22Rv1 (cell line): ENCODE data around the gene TGM1.

Experiments used
- H3K27ac ChIP-seq: fragments of 450-650 bp; 2 replicates; pipeline ENCODE4 v1.5.1; 2017
- ZFX ChIP-seq: fragments of 450-650 bp; IDR thresholded peaks from 2 replicates; pipeline ENCODE4 v1.6.1; 2017; ENCODE audit warnings: antibody characterized with exemption, borderline replicate concordance
- TF ChIP-seq, protein P1 (sequence below): fragments of 450-650 bp; IDR thresholded peaks from 2 replicates; pipeline ENCODE4 v1.5.1; 2017; ENCODE audit warnings: mild to moderate bottlenecking

TGM1 gene

DNA sequence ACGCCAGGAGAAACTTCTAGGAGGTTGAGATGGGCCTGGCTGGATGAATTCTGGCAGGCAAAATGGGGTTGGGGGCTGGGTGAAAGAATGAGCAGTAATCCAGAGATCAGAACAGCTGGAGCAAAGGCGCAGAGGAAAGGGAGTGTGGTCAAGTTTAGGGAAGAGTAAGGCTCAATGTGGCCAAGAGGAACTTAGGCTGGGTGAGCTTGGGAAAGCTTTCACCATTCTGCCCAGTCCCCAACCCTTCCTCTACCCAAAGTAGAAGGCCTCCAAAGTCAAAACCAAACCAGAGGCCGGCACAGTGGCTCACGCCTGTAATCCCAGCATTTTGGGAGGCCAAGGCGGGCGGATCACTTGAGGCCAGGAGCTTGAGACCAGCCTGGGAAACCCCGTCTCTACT, 18.7 kb upstream of the TGM1 start:
- no peak for TF ChIP-seq ZFX
- TF ChIP-seq, protein P1, sequence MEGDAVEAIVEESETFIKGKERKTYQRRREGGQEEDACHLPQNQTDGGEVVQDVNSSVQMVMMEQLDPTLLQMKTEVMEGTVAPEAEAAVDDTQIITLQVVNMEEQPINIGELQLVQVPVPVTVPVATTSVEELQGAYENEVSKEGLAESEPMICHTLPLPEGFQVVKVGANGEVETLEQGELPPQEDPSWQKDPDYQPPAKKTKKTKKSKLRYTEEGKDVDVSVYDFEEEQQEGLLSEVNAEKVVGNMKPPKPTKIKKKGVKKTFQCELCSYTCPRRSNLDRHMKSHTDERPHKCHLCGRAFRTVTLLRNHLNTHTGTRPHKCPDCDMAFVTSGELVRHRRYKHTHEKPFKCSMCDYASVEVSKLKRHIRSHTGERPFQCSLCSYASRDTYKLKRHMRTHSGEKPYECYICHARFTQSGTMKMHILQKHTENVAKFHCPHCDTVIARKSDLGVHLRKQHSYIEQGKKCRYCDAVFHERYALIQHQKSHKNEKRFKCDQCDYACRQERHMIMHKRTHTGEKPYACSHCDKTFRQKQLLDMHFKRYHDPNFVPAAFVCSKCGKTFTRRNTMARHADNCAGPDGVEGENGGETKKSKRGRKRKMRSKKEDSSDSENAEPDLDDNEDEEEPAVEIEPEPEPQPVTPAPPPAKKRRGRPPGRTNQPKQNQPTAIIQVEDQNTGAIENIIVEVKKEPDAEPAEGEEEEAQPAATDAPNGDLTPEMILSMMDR = no peak
- no peak overlapping the region for H3K27ac ChIP-seq

- TF ChIP-seq ZFX = no peak
- TF ChIP-seq, protein P1 = no peak
- no peak overlapping the region for H3K27ac ChIP-seq
Observed at GRCh38 chr14:24280797-24281460, 18.0 kb upstream of the TGM1 start.

DNA sequence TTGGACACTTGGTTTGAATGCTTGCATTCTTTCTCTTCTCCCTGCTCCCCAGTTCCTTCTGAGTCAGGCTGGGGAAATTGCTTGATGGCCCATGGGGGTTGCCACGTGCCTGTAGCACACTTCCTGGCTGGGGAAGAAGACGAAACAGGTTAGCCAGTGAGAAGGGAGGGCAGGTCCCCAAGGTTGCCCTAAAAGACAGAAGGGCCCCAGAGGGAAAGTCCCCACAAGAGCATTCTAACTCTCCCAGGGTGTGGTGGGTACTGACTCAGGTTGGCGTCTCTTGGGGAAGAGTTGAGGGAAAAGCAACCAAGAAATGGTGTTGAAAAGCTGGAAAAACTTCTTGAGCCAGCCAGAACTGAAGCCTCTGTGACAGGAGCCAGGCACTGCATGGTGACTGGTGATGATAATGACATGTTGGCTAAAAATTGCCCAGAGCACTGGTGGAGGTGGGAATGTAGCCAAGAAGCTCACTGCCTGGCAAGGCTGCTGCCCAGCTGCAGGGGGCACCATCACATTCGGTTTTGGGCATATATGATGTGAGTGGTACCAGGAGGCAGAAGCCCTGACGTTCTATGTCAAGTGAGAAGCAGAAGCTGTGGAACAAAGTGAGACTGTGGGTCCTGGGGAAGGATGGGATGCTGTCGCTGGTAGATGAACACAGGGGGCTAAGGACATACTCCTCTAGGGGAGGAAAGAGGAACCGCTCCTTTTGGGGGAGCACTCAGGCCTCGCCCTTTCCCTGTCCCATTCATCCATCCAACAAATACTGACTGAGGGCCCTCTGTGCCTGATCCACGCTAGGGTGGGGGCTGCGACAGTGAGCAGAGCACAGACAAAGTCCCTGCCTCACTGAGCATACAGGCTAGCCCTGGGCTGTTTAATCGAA, 16.6 kb upstream of the TGM1 start:
- H3K27ac ChIP-seq = no peak overlapping the region
- TF ChIP-seq, protein P1 = peak; percentile 56
- TF ChIP-seq ZFX = no peak

GRCh38 chr14:24278424-24278823, 15.4 kb upstream of the TGM1 start:
- H3K27ac ChIP-seq = no peak overlapping the region
- TF ChIP-seq, protein P1 = no peak
- no peak for TF ChIP-seq ZFX

DNA sequence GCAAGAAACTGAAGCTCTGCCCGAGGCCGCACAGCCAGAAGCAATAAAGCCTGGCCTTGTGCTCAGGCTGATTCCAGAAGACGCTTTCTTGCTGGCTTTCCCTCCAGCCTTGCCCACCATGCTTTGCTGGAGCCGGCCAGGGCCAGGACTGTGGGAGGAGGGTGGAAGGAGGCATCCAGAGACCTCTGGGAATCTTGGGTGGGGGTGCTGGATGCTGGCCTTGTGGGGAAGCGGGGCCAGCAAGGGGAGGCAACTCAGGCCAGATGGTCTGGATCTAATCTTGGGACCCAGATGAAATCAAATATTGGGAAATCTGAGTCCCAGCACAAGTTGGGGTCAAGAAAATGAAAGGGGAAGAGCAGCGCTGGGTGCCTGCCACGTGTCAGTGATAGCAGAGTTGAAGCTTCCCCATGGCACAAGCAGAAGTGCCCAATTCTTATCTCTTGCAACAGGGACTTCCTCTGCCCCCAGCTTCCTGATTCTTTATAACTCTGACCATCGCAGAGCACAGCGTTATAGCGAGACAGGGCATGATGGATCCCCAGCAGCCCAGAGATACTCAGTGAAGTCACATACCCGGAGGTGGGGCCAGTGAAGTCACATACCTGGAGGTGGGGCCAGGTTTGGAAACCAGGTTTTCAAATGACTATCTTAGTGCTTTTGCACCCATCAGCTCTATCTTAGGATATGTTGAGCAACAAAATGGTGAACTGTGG, 14.8 kb upstream of the TGM1 start:
- no peak overlapping the region for H3K27ac ChIP-seq
- TF ChIP-seq, protein P1 = no peak
- TF ChIP-seq ZFX = no peak

DNA sequence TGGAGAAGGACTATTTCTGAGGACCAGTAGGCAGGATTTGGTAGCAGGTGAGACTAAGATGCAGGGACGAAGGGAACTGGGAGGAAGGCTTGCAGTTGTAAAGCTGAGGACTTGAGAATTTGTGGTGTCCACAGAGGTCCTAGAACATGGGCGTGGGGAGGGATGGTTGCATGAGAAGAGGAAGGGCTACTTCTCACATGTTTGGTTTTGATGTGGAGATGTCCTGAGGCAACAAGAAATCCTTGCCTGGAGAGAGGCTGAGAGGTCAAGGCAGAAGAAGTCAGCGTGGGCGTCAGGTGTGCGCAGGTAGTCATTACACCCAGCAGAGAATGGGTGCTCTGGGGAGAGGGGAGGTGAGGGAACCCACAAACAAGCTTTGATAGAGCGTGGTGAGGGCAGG, 14.1 kb upstream of the TGM1 start:
- TF ChIP-seq ZFX = no peak
- TF ChIP-seq, protein P1 = no peak
- H3K27ac ChIP-seq = no peak overlapping the region
